HG02610 (cell line): ENCODE data around the gene ARIH2.

Source experiments
- ATAC-seq: cut with Tn5 transposase; IDR thresholded peaks from one replicate; pipeline ENCODE4 v1.9.1; 2021; ENCODE audit warnings: mild to moderate bottlenecking, moderate library complexity; ENCODE audit not compliant: unreplicated experiment

The ARIH2 gene

DNA sequence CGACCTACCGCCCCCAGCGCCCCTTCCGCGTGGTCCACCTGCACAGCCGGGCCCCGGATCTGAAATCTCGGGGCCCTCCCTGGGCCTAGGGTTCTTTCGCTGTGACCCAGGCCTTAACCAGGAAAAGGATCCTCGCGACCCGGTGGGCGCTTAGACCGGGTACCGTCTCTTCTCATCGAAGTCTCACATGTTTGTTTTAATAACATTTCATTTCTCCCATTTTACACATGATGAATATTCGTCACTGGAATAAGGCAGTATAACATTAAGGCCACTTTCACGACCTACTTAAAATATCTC is 100.0 kb downstream of the ARIH2 start:
- ATAC-seq = no peak

DNA sequence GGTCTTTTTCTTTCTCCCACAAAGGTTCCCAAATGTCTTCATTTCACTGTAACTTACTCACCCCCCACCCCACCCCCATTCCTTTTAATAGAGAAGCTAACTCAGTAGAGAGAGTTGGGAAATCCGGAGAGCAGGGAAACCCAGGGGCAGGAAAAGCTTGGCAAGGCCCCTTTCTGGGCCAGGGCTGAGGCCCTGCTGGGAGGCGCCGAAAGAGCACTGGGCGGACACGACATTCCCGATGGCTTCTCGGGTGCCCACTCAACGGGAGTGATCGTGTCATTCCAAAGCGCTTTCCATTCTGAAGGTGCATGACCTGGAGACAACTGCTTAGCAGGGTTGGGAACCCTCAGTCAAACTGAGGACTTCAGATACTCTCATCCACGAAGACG is 101.3 kb downstream of the ARIH2 start:
- ATAC-seq = no peak

DNA sequence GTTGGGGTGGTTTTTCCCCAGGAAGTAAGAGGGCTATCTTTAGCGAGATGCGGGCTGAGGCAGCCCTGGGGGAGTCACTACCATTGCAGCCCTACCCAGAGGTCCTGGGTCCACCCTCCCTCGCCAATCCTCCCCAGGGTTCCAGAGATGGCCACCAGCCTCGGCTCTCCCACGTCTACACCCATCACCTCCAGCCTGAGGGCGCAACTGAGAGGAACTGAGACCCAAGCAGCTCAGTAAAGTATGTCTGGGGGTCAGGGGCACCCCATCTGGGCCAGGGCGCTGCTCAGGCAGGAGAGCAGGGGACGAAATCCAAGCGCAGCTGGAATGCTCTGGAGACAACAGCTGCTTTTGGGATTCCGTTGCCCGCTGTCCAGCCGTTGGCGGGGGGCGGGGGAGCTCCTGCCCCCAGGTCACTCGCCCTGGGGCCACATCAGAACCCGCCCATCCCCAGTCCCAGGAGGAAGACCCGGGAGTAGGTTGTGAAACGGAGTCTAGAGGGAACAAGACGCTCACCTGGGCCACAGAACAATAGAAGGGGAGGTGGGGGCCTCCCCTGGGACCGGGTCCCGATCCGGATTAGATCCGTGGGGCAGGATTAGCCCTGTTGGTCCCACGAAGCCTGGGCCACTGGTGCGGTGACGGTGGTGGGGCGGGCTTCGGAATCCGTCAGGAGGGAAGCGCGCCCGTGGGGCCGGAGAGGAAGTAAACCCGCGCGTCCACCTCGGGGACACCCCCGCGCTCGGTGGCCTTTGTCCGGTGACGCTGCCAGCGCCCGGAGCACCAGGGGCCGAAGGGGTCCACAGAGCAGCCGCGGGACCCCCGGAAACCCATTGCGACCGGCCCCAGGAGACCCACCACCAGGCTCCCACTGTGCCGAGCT is 101.9 kb downstream of the ARIH2 start:
- ATAC-seq = no peak

DNA sequence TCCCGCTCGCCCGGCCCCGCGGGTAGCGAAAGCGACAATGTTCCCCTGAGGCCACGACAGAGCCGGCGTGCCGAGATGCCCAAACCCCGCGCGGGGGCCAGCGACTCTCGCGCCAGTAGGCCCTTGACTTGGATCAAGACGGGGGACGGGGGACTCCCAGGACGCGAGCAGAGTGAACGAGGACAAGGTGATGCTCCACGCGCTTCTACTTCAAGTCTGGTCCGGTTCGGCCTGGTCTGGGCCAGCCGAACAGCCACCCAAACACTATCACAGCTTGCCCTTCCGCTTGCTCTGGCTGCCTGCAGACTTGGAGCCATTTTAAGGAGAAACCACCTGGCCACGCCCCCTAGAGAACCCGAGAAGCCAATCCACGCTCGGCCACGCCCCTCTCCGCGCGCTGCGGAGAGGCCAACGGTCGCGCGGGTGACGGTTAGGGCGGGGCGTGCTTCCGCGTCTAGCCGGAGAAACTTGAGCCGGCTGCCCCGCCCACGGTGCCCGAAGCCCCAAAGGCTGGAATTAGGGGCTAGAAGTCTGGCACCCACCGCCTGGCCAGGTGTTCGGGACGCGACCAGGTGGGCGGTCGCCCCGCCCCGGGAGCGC is 102.7 kb downstream of the ARIH2 start:
- peak; percentile 47 for ATAC-seq

DNA sequence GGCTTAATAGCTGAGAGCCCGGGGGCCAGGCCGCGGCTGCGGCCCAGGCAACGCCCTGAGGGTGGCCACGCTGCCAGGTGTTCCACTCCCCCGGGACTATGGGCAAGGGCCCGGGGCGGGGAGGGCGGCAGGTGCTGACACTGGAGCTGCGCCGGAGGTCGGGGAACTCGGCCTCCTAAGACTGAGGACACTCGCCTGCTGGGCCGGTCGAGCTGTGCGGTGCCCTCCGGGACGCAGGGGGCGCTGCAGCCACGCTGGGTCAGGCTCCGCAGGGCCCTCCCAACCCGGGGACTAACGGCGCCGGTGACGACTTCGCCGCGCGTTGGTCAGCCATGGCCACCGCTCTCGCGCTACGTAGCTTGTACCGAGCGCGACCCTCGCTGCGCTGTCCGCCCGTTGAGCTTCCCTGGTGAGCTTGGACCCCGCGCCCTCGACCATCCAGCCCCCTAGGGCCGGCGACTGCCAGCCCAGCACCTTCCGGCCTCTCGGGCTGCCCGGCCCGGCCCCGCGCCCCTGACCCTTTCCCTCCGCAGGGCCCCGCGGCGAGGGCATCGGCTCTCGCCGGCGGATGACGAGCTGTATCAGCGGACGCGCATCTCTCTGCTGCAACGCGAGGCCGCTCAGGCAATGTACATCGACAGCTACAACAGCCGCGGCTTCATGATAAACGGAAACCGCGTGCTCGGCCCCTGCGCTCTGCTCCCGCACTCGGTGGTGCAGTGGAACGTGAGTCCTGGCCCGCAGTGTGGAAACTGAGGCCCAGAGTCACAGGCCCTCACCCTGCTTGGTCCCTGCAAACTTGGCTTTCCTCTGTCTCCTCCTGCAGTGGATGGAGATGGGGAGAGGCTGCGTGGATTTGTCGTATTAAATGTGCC is 103.4 kb downstream of the ARIH2 start, which contains the start of gene NDUFAF3:
Gene NDUFAF3, plus strand, starts transcription at position 309 of the 875 bp plus-strand sequence. Its CDS starts 24 bp downstream, at position 333.
- ATAC-seq = peak; percentile 62

DNA sequence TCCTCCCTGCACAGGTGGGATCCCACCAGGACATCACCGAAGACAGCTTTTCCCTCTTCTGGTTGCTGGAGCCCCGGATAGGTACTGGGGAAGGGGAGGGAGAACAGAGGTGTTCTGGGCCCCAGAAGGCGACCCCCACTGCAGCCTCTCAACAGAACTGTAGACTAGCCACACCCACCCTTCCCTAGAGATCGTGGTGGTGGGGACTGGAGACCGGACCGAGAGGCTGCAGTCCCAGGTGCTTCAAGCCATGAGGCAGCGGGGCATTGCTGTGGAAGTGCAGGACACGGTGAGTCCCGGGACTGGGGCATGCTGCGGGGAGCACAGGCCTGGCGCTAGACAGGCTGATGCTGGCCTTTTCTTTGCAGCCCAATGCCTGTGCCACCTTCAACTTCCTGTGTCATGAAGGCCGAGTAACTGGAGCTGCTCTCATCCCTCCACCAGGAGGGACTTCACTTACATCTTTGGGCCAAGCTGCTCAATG is 104.1 kb downstream of the ARIH2 start:
- ATAC-seq = no peak

DNA sequence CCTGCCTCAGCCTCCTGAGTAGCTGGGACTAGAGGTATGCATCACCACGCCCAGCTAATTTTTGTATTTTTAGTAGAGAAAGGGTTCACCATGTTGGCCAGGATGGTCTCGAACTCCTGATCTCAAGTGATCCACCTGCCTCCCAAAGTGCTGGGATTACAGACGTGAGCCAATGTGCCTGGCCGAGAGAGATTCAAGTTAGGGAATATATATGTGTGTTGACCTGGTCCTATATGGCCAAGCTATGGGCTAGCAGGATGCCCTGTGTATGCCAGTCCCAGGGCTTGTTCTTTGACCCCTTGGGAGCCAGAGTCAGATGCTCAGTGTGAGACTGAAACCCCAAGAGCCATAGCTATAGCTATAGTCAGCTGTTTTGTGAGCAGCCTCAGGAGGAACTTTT is 105.1 kb downstream of the ARIH2 start:
- ATAC-seq = no peak

DNA sequence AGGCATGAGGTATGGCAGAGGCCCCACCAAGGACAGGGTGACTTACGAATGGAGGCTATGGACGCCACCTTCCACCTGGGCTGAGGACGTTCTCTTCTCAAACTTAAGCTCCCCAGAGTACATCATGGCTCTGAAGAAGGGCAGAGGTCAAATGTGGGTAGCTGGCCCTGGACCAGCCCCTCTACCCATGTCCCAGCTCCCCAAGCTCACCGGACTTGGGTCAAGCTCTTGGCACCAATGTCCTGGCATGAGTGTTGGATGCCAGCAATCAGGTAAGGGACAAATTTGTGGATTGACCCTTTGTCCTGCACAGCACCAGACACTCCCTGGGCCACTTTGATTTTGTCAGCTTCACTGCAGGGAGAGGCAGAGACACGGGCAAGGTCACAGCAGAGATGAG is 105.8 kb downstream of the ARIH2 start:
- no peak for ATAC-seq

DNA sequence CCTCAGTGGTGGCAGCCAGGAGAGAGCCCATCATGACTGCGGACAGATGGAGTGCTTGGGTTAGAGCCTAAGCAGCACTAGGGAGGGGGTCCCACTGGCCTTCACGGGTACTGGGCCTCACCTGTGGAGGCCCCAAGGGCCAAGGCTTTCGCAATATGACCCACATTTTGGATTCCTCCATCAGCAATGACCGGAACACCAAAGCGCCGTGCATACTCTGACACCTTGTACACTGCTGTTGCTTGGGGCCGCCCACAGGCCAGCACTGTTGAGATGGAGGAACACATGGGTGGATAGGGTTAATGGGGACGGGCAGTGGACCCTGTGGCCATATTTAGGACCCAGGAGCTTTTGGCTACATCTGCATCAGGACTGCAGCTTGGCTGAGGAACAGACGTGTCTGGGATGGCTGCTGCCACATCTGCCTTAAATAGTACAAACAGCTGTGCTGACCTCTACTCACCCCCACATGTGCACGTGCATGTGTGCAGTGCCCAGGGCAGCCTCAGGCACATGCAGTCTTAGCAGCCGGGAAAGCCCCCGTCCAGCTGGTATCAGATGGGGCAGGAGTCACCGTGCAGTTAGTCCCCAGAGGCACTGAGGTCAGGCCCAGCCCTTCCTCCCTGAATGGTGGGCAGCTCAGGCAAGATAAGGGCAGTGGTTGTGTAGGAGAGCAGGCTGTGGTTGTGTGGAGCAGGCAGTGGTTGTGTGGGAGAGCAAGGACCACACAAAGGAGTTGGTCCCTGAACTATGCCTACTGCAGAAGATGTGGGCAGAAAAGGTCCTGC is 106.6 kb downstream of the ARIH2 start:
- no peak for ATAC-seq

DNA sequence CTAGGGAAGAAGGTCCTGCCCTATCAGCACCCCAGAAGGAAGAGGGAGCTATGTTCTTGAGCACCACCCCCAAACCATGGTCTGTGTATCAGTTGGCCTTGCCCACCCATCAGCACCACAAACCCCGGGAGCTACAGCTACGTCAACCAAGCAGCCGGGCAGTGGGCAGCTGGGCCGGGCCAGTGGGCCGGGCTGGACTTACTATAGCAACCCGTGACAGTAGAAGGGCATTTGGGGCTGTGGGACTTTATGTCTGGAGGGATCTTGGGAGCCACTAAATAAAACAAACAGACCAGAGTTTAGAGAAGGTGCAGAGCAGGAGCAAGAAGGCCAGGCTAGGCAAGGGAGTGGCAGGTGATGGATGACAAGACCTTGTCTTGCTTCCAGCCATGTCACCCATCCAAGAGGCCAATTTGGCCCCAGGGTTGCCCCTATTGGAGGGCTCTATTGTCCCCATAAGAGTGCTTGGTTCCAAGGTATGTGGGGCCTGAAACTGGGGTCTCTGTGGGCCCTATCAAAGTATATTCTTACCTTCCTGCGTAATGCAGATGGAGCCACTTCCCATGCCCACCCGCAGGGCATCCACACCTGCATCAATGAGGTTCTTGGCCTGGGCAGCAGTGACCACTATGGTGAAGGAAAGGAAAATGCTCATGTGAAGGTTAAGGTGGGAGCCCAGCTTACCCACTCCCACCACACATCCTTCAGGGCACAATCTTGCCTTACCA is 107.3 kb downstream of the ARIH2 start:
- no peak for ATAC-seq

DNA sequence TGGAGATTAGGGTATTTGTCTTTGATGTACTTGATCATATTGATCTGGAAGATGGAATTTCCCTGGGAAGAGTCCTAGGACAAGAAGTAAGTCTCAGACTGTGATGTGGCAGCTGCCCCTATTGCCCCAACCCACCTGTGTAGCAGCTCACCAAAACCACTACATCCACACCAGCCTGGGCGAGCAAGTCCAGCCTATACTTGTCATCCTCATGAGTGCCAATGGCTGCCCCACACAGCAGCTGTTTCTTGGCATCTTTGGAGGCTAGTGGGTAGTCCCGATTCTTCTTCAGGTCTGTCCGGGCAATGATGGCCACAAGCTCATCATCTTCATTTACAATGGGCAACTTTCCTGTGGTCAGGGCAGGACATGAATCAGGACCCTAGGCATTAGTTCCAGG is 107.9 kb downstream of the ARIH2 start:
- ATAC-seq = no peak

DNA sequence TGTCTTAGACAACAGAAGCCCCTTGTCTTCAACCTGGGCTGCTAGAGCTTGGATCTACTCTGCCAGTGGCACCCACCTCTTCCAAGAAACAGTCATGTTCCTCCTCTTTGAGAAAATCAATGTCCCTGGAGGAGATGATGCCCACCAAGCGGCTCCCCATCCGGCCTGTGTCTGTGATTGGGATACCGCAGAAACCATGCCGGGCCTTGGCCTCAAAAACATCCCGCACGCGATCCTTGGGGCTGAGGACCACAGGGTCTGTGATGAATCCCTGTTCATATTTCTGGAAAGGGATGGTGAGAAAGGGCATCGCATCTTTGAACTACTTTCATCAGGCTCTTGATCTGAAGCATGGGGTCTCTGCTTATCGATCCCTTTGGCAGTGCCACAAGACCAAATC is 109.0 kb downstream of the ARIH2 start:
- ATAC-seq = no peak

DNA sequence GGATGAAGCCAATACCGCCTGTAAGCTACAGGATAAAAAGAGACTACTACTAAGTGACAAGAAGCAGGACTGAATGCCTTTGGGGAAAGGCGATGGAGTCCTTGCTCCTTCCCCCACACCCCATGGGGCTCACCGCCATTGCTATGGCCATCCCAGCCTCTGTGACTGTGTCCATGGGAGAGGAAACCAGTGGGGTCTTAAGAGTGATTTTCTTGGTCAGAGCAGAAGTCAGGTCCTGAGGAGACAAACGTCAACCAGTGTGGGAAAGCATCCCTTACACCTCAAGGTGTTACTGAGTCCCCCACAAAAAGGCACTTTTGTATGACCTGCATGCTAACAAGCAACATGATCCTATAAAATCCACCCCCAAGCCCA is 109.6 kb downstream of the ARIH2 start:
- no peak for ATAC-seq

DNA sequence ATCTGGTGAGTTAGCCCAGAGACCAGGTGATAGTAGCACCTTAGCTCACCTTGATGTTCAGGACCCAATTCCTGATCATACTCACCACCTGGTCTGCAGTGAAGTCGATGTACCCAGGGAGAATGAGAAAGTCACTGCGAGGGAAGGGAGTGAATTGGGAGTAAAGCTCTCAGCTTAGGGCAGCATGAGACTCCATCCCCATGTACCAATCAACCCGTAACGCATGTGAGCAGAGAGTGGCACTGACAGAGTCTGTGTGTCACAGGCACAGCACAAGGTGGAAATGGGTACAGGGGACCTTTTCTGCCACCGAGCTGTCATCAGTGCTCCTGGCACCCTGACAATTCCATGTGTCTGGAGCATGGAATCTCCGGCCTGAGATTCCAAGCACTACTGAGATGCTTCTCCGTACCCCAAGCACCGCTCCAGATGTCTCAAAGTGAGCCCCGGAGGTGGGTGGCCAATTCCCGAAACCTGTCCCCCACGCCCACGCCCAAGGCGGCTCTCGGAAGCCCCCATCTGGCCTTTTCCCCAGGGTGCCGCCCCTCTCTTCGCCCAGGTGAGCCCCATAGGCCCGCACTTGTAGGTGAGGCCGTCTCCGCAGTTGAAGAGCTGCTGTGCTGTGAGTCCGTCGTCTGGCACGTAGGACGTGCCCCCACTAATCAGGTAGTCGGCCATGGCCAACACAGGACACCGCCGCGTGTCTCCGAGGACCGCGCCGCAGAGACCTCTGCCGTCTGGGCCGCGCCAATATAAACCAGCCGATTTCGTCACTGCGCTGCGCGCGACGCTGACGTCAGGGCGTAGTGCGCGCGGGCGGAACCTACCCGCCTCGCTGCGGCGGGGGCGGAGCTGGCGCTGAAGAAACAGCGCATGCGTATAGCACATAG is 110.3 kb downstream of the ARIH2 start, which contains the start of gene IMPDH2:
Gene IMPDH2, minus strand, starts transcription at position 726 of the 890 bp plus-strand sequence. Its CDS starts 48 bp downstream, at position 678.
- ATAC-seq = peak; percentile 88

DNA sequence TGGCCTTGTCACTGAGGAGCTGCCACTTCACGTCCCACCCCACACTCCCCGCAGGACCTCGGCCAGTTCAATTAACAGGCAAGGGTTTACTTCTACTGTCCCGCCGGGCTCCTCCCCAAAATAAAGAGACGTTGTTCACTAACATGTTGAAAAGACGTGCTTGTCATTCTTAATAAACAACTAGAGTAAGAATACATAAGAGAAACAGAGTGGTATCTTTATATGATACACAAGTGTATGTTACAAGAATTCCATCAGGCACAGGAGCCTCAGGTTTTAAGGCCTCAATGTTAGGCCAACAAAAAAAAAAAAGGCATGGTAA is 110.9 kb downstream of the ARIH2 start:
- no peak for ATAC-seq

DNA sequence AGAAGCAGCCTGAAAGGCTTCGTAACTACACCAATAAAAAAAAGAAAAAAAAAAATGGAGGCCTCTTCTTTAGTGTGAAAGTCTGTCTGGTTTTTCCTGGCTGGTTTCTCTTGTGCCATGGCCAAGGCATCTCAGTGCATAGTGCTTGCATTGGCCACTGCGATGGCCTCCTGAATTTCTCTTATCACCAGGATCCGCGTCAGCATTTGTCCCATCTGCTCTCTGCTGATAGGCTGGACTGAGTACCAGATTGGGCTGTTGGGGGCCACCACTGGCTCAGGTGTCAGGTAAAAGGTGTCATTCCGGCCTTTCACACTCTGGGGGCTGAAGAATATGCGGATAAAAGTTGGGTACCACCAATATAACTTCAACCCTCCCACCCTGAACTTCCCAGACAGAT is 111.7 kb downstream of the ARIH2 start:
- ATAC-seq = no peak

DNA sequence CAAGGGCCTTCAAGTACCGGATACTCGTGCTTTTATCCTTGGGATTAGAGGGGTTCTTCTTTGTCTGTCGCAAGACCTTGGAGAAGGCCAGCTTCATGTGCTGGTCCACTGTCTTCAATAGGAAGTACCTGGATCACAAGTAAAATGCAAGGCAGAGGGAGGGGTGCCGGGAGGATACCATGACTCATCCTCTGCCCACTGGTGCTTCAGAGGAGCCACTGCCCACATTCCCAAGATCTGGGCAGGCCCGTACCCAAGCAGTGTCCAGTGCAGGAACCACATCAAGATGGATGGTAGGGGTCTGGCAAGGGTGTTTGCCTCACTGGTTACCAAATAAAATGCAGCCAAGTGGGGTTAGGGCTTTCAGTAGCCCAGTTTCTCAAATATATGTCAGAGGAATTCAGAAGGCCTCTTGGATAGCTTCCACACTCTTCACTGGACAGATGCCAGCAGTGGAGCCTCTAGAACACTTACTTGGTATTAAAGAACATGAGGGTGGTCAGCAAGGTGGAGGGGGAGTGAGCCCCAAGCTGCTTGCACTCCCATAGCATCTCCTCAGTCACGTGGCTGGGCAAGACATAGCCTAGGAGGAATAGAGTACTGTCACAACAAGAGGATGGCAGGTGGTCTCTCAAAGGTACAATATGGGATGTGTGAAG is 114.1 kb downstream of the ARIH2 start:
- ATAC-seq = no peak

DNA sequence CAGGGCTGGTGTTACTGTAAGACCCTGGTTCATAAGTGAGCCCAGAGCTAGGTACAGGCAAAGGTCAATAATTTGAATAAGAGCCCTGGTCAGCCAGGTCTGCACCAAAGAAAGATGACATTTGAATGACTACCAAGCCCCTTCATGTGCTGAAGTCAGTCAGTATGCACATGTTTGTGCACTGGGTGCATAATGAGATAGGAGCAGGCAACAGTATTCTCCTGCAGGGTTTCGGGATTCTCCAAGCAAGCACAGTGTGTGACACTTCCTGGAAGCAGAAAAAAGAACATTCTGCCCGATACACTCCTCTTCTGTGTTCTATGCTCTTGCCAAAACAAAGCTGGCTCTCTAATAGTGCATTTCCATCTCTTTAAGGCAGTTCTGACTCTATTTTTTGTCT is 116.0 kb downstream of the ARIH2 start:
- no peak for ATAC-seq

DNA sequence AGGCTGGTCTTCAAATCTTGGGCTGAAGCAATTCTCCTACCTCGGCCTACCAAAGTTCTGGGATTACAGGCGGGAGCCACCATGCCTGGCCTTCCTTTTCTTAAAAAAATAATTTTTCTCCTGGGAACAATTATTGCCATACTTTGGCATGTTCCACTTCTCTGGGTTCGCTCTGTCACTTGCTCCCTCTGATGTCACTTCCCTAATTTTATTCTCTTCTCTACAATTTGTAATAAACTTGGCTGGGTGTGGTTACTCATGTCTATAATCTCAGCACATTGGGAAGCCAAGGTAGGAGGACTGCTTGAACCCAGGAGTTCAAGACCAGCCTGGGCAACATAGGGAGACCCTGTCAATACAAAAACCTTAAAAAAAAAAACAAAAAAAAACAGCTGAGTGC is 116.6 kb downstream of the ARIH2 start:
- no peak for ATAC-seq
